ENCODE results near the gene MAGEA12.
"Not testable (repeated sequence)": the region's sequence is repeated elsewhere in the genome, so short reads cannot be mapped to it uniquely, and the experiment has no call there.

Gene MAGEA12

GRCh38 chrX:152733261-152733975 lies at the start of gene MAGEA12, which contains the start of gene CSAG1:
Gene MAGEA12 (plus strand): TSS chrX:152733757. CDS start chrX:152736162, 2,405 bp downstream.
Gene CSAG1 (minus strand): TSS chrX:152733721. CDS start chrX:152732460, 1,261 bp downstream.
- no peak for DNase-seq

GRCh38 chrX:152697952-152698931 lies 35.3 kb upstream of the MAGEA12 start, which contains the start of gene MAGEA3:
Gene MAGEA3 (plus strand): TSS chrX:152698794. CDS start chrX:152700833, 2,039 bp downstream.
- DNase-seq: not testable (repeated sequence)

- DNase-seq: not testable (repeated sequence)
Observed at GRCh38 chrX:152700390-152700789, 33.2 kb upstream of the MAGEA12 start.

GRCh38 chrX:152706500-152706899 lies 27.1 kb upstream of the MAGEA12 start:
- DNase-seq: not testable (repeated sequence)

GRCh38 chrX:152709173-152709572 lies 24.4 kb upstream of the MAGEA12 start, which contains the start of gene CSAG2:
Gene CSAG2 (minus strand): TSS chrX:152709273. CDS start chrX:152709112, 161 bp downstream.
- not testable (repeated sequence) for DNase-seq

- not testable (repeated sequence) for DNase-seq
Observed at GRCh38 chrX:152713195-152713594, 20.4 kb upstream of the MAGEA12 start.

GRCh38 chrX:152713815-152714787 lies 19.5 kb upstream of the MAGEA12 start, which contains the start of gene MAGEA2B:
Gene MAGEA2B (plus strand): TSS chrX:152714628. CDS start chrX:152717107, 2,479 bp downstream.
- DNase-seq: not testable (repeated sequence)

GRCh38 chrX:152725409-152725808 lies 8.1 kb upstream of the MAGEA12 start:
- DNase-seq: no peak

- not testable (repeated sequence) for DNase-seq
Observed at GRCh38 chrX:152734143-152734858, 744 bp downstream of the MAGEA12 start.

GRCh38 chrX:152735101-152735500 lies 1.5 kb downstream of the MAGEA12 start:
- no peak for DNase-seq

GRCh38 chrX:152735860-152736511 lies 2.4 kb downstream of the MAGEA12 start:
- DNase-seq: no peak

GRCh38 chrX:152736528-152736927 lies 3.0 kb downstream of the MAGEA12 start:
- not testable (repeated sequence) for DNase-seq

GRCh38 chrX:152738560-152738959 lies 5.0 kb downstream of the MAGEA12 start:
- DNase-seq: no peak

- DNase-seq: not testable (repeated sequence)
Observed at GRCh38 chrX:152753686-152754650, 20.4 kb downstream of the MAGEA12 start, which contains the start of gene MAGEA2. Gene MAGEA2 (minus strand): TSS chrX:152753842. CDS start chrX:152751363, 2,479 bp downstream.

GRCh38 chrX:152754871-152755270 lies 21.3 kb downstream of the MAGEA12 start:
- not testable (repeated sequence) for DNase-seq

GRCh38 chrX:152758918-152759317 lies 25.4 kb downstream of the MAGEA12 start, which contains the start of gene CSAG3:
Gene CSAG3 (plus strand): TSS chrX:152759218.
- not testable (repeated sequence) for DNase-seq

- DNase-seq: not testable (repeated sequence)
Observed at GRCh38 chrX:152759544-152759943, 26.0 kb downstream of the MAGEA12 start.

GRCh38 chrX:152761582-152761981 lies 28.0 kb downstream of the MAGEA12 start:
- DNase-seq: not testable (repeated sequence)

GRCh38 chrX:152766562-152766961 lies 33.0 kb downstream of the MAGEA12 start:
- not testable (repeated sequence) for DNase-seq
